WI38 (cell line): ENCODE results near the gene LASP1NB.
"Not testable (repeated sequence)": the region's sequence is repeated elsewhere in the genome, so short reads cannot be mapped to it uniquely, and the experiment has no call there.

Experiments used
- H3K4me3 ChIP-seq: 2 replicates; pipeline ENCODE4 v1.5.1; 2011; ENCODE audit warnings: low read depth, mild to moderate bottlenecking, control low read depth, low read length
- CTCF ChIP-seq: IDR thresholded peaks from 2 replicates; pipeline ENCODE4 v1.5.1; 2012; ENCODE audit warnings: low read depth, mild to moderate bottlenecking, control low read depth, low read length

Gene LASP1NB

DNA sequence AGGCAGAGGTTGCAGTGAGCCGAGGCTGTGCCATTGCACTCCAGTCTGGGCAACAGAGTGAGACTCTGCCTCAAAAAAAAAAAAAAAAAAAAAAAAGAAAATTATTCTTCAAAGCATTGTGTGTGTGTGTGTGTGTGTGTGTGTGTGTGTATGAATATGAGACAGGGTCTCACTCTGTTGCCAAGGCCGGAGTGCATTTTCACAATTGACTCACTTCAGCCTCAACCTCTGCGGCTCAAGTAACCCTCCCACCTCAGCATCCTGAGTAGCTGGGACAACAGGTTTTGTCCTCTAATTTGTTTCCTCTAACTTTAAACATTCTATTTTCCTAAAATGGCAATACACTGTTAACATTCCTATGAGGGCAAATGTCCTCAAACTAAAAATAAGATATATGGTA, 34.1 kb downstream of the LASP1NB start:
- H3K4me3 ChIP-seq, result no peak overlapping the region
- no peak for TF ChIP-seq CTCF

DNA sequence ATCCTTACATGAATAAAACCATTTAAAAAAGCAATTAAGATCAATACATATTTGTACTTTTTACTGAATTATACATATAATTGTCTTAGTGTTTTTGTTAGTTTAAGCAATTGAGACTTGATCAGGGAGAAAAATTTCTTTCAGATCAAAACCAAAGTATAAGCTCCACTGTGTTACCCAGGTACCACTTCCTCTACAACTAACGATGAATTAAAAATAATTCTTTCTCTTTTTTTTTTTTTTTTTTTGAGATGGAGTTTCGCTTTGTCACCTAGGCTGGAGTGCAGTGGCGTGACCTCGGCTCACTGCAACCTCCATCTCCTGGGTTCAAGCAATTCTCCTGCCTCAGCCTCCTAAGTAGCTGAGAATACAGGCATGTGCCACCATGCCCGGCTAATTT, 35.0 kb downstream of the LASP1NB start:
- no peak for TF ChIP-seq CTCF
- H3K4me3 ChIP-seq, result no peak overlapping the region

DNA sequence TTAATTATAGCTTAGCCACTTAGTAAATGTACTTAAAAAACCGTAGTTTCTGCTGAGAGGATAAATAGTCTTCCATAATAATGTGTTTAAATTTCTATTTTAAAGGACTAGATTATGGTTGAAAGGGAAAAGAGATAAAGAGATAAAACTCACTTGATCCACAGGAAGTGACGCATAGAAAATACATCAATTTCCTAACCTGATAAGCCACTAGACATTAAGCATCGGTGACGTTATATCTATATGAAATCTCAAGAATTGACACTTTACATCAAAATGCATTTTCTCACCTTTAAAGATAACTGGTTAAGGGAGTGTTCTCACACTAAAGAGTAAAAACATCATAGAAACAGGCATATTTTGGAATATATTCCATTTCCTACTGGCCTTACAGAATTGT, 36.0 kb downstream of the LASP1NB start:
- no peak overlapping the region for H3K4me3 ChIP-seq
- TF ChIP-seq CTCF, result no peak

DNA sequence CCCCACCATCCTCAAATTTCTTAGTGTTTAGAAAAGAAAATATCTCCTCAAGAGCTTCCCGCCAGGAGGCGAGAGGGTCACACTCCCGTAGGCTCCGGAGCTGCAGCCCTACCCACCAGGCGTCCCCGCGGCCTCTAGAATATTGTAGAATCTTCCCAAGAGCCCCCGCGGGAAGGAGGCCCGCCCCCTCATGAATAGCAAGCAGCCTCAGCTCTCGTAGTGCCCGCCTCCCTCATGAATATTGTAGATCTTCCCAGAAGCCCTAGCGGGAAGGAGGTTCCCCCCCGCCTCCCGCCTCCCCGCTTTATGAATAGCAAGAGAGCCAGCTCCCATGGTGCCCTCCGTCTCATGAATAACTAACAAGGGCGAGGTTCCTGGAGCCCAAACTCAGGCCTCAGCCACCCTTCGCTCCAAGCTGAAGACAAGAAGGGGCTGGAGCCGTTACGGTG, 41.9 kb downstream of the LASP1NB start, which contains the start of gene FBXO47:
Gene FBXO47, minus strand, starts transcription at position 114 of the 449 bp plus-strand sequence. CDS start 4,378 bp downstream, outside the sequence.
- no peak within 1 kb of the TSS for H3K4me3 ChIP-seq

DNA sequence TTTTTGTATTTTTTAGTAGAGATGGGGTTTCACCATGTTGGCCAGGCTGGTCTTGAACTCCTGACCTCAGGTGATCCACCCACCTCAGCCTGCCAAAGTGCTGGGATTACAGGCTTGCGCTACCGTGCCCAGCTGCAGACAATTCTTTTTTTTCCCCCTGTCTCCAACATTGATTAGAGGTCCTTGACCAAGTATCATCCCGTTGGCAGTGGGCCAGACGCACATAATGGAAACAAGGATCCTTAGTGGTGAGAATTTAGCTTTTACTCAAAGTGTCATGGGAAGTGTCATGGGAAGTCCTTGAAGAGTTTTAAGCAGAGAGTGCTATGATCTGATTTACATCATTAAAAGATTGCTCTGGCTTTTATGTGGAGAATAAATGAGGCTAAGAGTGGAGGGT, 43.9 kb downstream of the LASP1NB start:
- TF ChIP-seq CTCF, result no peak
- no peak overlapping the region for H3K4me3 ChIP-seq

More for the DNA sequence above, 41.9 kb downstream of the LASP1NB start, which contains the start of gene FBXO47:
- TF ChIP-seq CTCF, result no peak

DNA sequence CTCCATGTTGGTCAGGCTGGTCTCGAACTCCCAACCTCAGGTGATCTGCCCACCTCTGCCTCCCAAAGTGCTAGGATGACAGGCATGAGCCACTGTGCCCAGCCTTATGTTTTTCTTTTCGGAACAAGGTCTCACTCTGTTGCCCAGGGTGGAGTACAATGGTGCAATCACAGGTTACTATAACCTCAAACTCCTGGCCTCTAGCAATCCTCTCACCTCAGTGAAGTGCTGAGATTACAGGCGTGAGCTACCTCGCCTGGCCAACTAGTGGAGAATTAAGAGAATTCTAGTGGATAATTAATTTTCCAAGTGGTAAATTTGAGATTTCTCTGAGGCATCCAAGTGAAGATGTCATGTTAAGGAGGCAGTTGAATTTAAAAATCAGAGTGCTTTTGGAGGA, 44.7 kb downstream of the LASP1NB start:
- no peak for TF ChIP-seq CTCF
- H3K4me3 ChIP-seq, result no peak overlapping the region

DNA sequence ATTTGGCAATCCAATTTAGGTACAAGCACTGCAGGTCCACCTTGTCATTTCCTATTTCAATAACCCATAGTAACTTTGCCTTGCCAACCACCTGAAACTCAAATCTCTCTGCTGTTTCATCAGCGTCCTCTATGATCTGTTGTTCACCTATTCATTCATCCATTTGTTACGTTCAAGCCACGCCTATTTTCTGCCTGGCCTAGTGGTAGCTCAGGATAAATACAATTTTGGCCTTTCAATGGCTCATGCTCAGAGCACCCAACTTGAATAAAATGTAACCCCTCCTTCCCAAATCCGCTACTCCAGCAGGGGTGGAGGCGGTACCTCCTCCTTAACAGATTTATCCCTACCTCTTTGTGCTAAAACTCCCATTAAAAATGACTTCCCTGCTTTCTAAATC, 45.4 kb downstream of the LASP1NB start:
- TF ChIP-seq CTCF, result no peak

DNA sequence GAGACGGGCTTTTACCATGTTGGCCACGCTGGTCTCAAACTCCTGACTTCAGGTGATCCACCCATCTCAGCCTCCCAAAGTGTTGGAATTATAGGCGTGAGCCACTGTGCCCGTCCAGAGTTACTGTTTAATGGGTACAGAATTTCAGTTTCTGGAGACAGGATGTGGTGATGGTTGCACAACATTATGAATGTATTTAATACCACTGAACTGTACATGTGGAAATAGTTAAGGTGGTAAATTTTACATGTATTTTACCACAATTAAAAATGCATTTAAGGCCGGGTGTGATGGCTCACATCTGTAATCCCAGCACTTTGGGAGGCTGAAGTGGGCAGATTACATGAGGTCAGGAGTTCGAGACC, 50.8 kb downstream of the LASP1NB start:
- H3K4me3 ChIP-seq, result not testable (repeated sequence)

More for the DNA sequence above, 45.4 kb downstream of the LASP1NB start:
- H3K4me3 ChIP-seq, result no peak overlapping the region
